GM12891 (cell line): Measurements from ENCODE around the gene NUDT7.

Experiments used
- PAX5 ChIP-seq: IDR thresholded peaks from 2 replicates; pipeline ENCODE4 v1.6.1; 2011; ENCODE audit warnings: low read length, moderate library complexity, mild to moderate bottlenecking; ENCODE audit not compliant: insufficient read depth, severe bottlenecking
- POLR2A ChIP-seq: IDR thresholded peaks from 2 replicates; pipeline ENCODE4 v1.6.1; 2011; ENCODE audit warnings: low read depth, low read length, control low read depth
- POLR2AphosphoS5 ChIP-seq: IDR thresholded peaks from 2 replicates; pipeline ENCODE4 v1.6.1; 2011; ENCODE audit warnings: low read depth, low read length, control low read depth
- POU2F2 ChIP-seq: IDR thresholded peaks from 2 replicates; pipeline ENCODE4 v1.6.1; 2011; ENCODE audit warnings: low read depth, mild to moderate bottlenecking, control low read depth, low read length, moderate library complexity
- SPI1 ChIP-seq: IDR thresholded peaks from 2 replicates; pipeline ENCODE4 v1.6.1; 2011; ENCODE audit warnings: low read depth, low read length, control low read depth
- TAF1 ChIP-seq: IDR thresholded peaks from 2 replicates; pipeline ENCODE4 v1.6.1; 2011; ENCODE audit warnings: low read depth, low read length, control low read depth

- TF ChIP-seq POLR2AphosphoS5 = no peak
- no peak for TF ChIP-seq TAF1
- no peak for TF ChIP-seq POLR2A
- no peak for TF ChIP-seq SPI1
- TF ChIP-seq POU2F2 = no peak
- TF ChIP-seq PAX5 = no peak
These were observed 45.5 kb downstream of the NUDT7 start for GRCh38 chr16:77767826-77768225.
